Medulla oblongata (tissue), 1 donor: ENCODE measurements around the gene KIAA1614.

Experiments used
- DNase-seq: peaks from one replicate; pipeline ENCODE4 v3.0.0-alpha.2; 2015; ENCODE audit errors: extremely low spot score

Gene KIAA1614

DNA sequence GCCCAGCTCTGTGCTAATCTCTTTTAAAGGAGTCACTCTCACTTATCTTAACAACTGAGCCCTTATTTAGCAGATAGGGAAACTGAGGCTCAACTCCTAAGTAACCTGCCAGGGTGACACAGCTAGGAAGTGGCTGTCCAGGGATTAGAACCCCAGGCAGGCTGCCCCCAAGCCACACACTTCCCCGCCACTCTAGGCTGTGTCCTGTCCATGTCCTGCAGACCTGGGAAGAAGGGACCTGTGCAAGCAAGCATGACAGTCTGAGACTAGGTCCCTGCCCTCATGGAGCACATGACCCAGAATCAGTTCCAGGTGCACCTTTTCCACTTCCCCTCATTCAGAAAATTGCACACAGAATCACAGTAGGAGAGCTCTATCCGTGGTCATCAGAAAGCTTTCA is 12.2 kb downstream of the KIAA1614 start:
- DNase-seq: no peak

DNA sequence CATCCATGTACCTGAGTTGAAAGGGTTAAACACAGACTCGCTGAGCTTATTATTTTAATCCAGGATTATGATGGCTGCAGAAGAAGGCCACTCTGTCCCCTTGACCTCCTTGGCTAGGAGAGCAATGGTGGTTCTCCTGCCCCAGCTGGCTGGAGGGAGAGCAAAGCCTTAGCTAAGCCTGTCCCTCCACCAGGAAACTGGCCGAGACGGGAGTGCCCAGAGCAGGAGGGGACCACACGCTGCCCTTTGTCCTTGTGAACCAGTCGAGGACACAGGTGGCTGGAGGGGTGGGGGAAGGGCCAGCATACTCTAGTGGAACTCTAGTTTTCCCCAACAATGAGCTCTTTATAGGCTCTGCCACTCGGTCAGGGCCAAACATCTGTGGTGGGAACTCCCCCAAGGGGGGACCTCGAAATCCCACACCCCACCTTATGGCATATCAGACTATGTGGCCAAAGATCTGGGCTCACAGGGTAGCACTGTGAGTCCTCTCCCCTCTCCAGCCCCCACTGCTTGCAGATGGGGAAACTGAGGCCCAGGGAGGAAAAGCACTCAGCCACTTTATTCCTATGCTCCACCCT is 12.9 kb downstream of the KIAA1614 start:
- DNase-seq: peak; percentile 79

DNA sequence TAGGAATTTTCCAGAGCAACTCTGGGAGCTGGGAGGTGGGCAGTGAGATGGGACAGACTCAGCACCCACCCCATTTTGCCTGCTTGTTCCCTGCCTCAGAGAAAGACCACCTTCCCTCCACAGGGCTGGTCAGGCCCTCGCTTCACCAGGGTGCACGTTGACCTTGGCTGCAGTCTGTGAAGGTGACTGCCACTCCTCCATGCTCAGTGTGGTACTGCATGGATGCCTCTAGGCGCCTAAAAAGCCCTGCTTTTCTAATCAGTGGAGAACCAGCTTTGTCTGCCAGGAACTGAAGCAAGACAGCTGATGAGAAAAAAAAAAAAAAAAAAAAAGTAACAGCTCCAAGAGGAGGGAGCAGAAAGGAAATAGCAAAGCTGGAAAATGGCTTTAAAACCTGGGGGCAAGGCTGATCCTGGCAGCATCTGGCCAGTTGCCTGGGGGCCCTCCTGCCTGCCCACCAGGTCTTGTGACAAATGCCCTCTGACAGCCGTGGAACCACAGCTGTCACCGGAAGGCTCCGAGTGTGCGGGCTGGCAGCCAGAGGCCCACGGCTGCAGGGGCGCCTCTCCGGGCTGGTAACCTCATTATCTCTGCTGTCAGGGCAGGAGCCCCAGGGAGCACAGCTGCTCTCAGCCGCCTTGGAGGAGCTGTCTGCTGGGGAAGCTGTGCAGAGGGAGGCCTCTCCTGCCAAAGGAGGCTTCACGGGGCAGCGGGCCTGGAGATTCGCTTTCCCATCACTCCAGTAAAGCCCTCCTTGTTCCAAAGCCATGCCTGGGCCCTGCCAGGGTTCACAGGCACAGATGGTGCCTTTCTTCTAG is 13.7 kb downstream of the KIAA1614 start:
- peak; percentile 78 for DNase-seq

DNA sequence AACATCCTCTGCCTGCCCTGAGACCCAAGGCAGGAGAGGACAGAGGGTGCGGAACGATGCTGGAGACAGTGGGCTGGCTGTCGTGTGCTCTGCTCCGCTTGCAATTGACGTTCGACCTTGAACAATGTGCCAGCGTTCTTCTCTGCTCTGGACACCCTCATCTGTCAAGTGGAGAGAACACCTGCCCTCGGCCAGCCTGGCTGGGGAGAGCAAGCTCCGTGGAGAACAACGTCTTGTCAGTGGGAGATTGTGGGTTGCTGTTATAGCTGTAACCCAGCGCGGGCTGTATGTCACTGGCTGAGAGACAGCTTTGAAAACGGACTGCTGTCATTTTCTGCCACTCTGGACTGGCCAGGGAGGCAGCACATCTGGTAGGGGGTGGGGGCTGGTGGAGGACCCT is 14.7 kb downstream of the KIAA1614 start:
- peak; percentile 46 for DNase-seq

DNA sequence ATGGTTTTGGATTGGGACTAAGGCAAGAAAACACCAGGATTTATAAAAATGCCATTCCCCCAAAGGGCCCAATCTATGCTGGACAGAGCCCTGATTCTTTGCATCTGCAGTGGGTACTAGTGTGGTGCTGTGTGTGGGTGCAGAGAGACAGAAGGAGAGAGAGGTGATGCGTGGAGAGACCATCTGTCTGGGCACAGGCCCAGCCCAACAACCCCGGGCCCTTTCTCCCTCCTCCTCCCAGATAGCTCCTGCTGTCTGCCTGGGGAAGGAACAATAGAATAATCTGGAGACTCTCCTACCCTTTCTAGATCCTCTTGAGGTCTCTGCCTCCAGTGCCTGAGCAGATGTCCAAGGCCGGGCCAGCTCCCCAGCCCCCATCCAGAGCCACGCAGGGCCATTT is 15.1 kb downstream of the KIAA1614 start:
- DNase-seq: peak; percentile 54

DNA sequence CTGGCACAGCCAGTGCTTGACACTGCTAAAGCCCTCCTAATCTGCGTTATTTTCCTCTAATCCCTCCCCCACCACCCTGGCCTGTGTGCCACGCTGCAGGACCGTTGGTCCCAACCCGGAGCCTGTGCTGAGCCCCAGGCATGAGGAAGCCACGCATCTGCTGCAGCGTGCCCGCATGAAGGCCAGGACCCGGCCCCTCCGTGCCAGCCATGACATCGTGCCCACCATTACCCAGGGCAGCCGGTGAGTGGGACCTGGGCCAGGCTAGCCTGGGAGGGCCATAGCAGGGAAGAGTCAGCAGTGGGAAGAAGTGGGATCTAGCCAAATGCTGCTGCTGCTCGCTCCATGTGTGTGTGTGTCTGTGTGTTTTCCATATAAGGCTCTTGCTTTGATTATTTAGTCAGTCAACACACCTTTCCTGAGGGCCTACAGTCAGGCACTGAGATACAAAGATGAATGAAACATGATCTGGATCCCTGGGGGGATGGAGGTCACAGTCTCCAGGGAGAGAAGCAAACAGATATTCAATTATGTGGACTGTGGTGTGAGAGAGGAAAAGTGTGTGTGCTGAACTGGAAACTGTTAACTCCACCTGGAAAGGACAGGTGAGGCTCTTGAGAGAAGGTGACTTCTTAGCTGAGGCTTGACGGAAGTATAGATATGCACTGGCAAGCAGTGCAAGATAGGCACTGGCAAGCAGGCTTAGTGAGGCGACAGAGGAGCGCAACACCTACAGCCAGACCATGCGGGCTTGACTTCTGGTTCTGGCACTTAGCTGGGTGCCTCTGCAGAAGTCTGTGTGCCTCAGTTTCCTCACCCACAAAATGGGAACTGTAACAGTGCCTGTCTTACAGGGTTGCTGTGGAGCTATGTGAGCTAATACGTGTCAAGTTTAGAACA is 15.9 kb downstream of the KIAA1614 start:
- DNase-seq: no peak

DNA sequence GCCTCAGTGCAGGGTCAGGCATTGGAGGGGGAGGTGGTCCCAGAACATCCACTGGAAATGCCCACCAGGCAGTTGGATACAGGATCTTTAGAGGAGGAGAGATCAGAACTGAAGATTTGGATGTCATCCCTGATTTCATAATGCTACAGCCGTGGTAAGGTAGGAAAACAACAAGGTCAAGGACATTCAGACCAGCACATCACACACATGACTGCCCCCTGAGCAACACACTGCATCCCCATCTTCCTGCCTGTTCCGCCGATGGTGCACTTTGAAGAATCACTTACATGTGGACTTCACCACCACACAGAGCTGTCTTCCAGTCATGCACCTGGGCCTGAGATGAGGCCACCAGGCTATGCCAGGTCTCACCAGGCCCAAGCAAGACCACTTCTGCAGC is 16.7 kb downstream of the KIAA1614 start:
- DNase-seq: no peak

DNA sequence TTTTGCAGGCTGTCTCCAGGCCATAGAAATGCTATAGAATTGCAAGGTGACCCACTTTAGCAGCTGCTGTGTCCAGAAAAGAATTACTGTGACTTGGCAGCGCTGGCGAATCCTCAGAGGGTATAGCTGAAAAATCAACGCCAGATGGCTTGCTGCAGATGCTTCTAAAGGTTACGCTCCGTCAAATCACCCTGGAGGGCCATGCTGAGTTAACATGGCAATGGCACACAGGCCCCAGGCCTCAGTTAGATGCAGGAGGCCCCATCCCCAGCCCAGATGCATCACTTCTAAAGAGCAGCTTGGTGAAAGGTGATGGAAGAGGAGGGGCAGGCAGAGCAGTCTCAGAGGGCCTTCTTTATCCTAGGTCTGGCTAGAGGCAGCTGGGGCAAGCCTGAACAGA is 18.0 kb downstream of the KIAA1614 start:
- DNase-seq: no peak

DNA sequence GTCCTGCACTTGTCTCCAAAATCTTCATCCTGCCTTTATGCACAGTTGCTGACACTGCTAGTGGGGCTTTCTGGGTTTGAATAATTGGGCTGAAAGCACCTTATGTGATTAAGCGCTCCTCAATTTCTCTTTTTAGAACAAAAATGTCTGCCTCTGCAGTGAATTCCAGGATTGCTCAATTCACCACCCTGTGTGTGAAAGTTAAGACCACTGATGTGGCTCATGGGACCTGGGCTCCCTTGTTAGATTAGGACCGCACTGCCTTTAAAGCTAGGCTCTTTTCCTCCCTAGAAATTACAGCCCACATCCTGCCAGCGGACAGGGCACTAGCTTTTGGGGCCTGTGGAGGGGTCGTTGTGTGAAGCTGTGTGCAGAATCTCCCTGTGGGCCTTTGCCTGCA is 18.8 kb downstream of the KIAA1614 start:
- DNase-seq: no peak

DNA sequence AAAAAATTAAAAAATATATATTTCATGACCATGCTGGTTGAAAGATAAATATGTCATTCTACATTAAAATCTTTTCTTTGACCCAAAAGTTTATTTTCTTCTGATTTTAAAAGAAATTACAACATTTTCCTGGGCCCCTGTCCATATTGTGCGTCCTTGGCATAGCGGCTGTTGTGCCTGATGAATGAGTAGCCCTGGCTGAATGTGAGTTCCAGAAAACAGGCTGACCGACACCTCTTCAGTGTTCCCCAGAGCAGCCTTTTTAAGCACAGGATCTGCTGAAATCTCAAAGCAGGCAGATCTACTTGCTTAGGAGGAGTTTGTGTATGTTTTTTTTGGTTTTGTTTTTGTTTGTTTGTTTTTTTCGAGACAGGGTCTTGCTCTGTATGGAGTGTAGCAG is 19.7 kb downstream of the KIAA1614 start:
- DNase-seq: no peak

DNA sequence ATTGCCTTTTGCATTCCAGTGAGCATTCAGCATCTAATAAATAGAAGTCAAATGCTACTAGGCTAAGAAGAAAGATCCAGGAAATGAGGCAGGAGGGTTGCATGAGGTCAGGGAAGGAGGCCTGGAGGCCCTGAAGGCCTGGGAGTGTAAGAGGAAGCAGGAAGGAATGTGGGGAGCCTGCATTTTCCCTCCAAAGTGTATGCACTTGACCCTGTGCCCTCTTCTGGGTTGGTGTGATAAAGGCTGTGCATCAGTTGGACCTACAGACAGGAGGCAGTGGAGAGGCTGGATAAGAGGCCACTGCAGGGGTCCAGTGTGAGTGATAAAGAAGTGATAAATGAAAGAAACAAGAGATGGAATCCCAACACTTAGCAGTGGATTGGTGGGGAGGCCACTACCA is 20.4 kb downstream of the KIAA1614 start:
- no peak for DNase-seq

DNA sequence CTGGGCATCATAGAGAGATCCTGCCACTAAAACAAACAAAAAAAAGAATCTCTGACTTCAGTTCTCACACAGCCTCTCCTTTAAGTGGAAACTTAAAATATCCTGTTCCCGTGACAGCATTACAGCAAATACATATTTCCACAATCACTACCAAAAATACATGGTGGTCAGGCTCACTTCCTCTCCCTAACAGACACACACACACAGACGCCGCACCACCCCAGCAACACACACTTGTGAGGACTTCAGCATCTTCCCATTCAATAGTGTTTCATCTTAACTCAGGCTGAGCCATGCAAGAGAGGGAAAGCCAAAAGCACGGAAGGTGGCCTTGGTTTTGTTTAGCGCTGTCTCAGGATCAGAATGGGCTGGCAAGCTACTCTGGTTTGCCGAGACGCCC is 21.9 kb downstream of the KIAA1614 start:
- DNase-seq: no peak

DNA sequence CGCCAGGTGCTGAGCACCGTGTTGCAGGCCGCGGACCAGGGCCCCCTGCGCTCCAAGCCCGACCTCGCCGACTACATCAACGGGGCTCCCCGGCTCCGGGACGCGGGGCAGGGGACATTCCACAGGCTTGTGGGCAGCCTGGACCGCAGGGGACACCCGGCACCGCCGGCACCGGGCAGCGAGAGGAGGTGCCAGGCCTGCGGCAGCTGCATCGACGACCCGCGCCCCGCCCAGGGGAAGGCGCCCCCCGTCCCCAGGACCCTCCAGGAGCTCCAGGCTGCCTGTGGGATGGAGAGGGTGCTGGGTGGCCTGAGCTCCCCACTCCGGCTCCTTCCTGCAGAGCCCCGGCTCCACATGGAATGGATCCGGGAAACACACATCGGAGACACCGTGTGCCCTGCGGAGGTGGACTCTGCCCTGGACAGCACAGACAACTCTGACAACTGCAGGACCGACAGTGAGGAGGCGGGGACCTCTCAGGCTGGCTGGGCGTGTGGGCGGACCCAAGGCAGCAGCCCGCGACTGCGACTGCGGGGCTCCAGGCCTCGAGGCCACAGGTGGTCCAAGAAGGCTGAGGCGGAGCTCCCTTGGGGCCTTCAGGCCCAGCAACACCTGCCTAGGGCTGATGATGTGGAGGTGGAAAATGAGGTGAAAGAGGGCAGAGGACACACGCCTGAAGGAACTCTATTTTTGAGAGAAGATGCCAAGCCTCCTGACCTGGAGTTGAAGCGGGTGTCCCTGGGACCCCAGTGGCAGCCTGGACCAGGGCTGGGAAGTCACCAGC is 22.8 kb downstream of the KIAA1614 start:
- DNase-seq: no peak

DNA sequence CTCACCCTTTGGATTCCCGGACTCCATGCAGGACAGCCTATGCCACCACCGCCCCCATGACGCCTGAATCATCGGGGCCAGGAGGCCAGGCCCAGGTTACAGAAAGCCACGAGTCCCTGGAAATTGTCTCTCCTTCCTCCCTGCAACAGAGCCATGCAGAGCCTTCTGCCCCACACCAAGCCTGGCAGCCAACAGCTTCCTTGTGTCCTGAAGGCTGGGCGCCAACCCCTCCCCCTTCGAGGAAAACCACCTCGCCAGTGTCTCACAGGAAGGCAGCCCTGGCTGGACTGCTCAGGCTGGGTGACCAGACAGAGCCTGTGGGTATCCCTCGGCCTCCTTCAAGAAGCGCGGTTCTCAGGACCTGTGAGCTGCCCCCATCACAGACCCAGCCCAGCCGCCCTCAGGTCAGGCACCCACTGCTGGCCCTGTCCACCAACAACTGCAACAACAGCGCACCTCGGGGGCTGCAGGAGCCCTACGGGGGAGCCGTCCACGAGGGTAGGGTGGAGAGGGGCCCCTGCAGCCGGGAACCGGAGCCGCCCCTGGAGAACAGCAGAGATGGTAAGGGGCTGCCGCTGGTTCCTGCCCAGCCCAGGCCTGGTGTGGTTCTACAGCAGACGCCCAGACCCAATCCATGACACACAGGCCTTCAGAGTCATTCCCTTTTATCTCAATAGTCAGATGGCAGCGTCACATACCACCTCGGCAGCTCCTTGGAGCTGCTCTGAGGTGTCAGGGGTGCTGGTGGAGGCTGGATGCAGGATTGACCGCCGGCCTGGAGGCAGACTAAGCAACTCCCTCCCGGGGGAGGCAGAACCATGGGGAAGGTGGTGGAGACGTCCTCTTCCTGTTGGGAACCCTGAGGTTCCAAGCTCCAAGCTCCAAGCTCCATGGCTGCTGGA is 23.7 kb downstream of the KIAA1614 start:
- no peak for DNase-seq

DNA sequence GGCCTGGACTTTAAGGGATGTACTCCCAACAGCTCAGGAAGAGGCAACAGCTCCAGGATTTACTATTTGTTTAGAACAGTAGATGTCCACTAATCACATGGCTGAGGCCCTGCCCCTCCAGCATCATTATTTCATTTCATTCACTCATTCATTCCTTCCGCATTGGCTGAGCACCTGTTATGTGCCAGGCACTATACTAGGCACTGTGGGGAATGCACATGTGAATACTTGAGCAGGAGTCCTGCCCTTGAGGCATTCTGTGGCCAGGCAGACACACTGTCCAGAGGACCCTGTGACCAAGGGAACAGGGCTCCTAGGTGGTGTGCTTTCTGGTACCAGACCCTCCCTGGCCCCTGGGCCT is 24.3 kb downstream of the KIAA1614 start:
- no peak for DNase-seq

DNA sequence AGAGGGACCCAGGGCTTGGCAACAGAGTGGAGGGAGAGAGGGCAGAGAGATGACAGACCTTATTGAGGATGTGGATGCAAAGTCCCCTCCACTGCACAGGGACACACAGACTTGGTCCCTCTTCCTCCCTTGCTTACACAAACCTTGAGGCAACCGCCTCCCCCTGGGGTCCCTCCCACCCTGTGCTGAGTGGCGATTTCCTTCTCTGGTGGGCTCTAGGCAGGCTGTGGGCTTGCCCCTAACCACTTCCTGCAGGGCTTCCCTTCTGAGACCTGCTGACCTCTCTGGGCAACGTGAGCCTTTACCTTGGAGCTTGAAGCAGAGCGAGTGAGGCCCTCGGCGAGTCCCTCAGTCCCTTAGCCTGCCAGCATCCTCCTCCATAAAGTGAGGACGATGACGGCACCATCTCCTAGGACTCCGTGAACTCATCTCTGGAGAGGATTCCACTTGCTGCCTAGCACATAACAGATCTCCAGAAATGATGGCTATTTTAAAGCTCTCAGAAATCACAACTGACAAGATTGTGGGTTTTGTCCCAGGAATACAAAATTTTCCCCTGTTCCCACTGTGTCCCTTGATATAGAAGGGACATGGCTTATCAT is 25.0 kb downstream of the KIAA1614 start:
- no peak for DNase-seq

DNA sequence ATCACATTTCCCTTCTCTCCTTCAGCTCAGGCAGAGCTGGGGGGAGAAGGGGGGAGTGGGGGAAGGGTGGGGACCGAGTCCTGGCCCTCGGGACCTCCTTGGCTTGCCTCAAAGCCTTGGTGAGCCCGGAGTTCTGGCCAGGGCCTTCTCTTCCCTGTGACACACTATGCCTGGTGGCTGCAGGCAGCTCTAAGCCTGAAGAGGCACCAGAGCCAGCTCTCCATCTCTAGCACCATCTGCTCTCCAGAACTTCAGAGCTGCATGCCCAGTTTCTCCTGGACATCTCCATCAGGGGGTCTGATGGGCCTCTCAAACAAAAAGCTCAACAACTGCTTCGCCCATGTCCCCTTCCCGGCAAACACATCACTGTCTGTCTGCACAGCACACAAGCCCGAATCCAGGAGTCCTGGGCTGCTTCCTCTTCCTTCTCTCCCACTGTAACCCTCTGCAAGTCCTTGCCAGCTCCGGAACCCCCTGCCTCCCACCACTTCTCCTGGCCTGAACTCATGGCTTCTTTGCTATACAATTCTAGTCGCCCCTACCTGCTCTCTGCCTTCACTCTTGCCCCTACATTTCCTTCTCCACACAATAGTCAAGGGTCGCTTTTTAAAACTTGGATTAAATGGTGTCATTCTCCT is 26.5 kb downstream of the KIAA1614 start:
- DNase-seq: no peak

DNA sequence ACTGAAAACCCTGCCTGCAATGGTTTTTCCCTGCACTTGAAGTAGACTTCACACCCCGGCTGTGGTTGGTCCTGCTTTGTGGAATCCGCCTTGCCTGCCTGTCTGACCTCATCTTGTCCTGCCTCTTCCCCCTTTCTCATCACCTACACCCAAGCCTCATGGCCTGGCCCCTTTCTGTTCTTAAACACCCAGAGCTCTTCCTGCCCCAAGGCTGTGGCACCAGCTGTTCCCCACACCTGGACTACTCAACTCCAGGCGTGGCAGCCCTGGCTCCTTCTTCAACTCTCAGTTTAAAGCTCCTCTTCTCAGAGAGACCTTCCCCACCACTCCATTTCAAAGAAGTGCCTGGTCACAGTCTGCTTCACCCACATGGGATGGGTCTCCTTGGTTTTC is 27.0 kb downstream of the KIAA1614 start:
- DNase-seq: no peak

DNA sequence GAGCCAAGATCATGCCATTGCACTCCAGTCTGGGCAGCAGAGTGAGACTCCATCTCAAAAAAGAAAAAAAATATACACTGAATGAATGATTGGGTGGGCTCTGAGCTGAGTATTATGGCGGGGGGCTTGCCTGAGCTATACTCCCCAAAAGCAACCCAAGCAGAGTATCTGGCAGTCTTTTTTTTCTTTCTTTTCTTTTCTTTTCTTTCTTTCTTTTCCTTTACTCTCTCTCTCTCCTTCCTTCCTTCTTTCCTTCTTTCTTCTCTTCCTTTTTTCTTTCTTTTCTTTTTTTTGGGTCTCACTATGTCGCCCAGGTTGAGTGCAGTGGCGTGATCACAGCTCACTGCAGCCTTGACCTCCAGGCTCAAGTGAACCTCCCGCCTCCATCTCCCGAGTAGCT is 27.7 kb downstream of the KIAA1614 start:
- no peak for DNase-seq
